Ammon's horn (tissue), 1 donor: ENCODE measurements around the gene CUBN.

Experiments used
- DNase-seq: peaks from one replicate; pipeline ENCODE4 v3.0.0-alpha.2; 2016; ENCODE audit warnings: low spot score

CUBN gene

DNA sequence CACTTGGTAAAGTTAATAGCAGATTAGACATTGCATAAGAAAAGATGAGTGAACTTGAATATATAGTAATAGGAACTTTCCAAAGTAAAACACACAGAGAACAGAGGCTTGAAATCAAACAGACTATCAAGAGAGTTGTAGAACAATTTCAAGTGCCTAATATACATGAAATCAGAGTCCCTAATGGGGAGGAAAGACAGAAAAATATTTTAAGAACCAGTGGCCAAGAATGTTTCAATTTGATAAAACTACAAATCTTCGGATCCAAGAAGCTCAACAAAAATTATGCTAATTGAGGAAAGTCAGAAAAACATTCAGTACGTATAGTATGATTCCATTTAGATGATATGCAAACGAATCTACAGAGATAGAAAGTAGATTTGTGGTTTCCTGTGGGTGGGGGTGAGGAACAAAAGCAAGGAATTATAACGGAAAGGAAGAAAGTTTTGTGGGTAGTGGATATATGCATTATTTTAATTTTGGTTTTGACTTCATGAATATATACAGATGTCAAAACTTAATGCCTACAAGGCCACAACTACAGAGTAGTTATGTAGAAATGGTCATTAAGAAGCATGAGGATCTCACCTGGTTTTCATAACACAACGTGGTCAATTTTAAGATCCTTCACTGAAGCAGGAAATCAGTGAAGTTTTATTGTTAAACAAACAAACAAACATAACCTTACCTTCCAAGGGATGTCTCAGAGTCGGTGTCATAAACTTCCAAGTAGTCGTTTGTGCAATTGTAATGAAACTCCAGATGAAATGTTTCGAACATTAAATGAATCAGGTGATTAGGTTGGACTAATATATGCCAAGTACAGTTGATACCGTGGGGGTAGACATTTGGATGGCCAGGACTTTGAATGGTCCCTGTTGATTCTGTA, 62.0 kb downstream of the CUBN start:
- DNase-seq, result no peak

DNA sequence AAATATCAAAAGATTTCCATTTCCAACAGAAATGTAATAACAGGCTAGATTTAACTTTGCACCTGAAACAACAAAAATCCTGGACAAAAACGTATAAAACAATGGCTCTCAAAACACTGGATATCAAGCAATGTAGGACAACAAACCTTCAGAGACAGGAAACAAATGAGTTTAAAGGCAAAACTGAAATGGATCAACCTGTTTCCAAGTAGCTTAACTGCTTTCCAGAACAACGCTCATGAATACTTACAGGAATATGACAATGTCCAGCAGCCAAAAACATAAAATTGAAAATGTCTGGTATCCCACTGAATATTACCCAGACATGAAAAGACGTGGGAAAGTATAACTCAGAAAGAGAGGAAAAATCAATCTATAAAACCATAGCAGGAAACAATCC, 62.8 kb downstream of the CUBN start:
- no peak for DNase-seq

DNA sequence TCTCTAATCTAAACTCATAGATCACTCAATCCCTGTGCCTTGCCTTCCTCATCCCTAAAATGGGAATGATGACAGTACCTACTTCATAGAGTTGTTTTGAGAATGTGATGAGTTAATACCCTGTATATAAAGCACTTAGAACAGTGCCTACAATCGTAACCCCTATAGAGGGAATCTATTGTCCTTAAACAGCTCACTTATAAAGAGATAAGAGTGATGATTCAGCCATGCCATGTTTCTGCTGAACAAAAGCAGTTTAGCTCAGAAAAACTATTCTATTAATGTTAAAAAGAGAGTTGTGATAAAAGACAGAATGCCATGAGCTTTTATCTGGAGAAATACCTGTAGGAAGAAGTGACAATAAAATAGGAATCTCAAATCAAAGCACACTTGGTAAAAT, 63.6 kb downstream of the CUBN start:
- DNase-seq, result no peak

DNA sequence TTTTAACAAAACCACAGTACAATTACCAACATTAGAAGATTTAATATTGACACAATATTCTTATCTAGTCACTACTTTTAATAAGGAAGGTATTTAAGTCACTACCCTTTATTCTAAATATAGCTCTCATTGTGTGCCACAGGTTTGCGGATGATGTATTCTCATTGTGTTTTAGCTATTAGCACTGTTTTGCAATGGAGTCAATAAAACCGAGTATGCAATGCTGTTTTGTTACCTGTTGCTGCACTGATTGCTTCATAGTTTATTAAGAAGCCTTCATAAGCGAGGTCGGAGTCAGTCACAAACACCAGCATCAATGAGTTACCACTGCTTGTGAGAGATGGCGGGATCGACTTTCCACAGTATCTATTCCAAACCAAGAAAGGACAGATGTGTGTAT, 64.3 kb downstream of the CUBN start:
- DNase-seq, result no peak

DNA sequence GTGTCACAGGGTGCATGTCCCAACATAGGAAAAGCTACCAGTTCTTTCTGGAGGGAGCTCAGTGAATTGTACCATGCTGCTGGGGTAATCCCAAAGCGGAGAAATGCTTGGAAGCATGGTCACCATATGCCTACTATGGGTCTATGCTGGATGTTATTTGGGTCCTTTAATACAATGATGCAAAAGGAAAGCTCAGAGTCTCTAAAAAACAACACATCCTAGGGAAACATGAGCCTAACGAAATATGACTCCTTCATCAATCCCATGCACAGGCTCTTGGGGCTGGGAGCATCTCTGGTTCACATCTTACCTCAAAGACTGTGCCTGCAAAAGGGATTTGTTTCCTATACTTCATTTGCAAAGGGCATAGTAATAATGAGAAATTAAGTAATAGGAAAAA, 65.2 kb downstream of the CUBN start:
- DNase-seq, result no peak

DNA sequence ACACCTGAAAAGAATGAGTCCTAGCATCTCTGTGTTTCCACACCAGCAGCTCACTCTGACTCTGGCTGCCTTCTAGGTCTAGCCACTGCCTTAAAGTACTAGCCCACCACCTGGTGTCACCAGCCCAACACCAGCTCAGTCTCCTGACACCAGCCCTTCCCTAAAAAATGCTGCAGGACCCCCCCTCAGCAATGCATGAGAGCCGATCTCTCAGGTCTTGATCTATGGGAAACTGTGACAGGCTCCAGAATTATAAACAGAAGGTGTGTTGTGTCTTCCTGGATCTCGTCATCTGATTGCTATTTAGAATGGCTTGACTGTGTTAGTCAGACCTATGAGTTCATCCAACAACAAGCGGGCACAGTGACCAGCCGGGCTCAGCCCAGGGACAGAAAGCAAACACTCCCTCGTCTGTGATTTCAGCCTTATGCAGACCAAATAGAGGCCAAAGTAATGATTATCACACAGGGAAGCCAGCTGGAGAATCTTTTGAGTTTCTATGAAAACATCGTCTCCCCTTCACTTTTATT, 66.6 kb downstream of the CUBN start:
- DNase-seq, result no peak

DNA sequence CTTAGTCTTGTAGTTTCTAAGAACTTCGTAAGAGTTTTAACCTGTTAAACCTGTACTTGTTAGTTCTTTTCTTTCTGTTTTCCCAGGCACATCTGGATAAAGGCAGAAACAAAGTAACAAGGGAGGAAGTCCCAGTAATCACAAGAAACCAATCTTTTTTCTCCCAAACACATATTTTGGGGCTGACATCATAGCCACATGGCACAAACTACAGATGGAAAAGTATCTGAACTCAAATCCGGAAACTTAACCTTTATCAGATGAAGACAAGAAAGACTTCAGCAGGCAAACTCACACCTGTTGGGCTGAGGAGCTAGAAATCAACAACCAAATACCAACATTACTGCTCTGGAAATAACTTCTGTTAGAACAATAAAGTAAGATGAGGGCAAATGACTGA, 67.1 kb downstream of the CUBN start:
- DNase-seq, result no peak

DNA sequence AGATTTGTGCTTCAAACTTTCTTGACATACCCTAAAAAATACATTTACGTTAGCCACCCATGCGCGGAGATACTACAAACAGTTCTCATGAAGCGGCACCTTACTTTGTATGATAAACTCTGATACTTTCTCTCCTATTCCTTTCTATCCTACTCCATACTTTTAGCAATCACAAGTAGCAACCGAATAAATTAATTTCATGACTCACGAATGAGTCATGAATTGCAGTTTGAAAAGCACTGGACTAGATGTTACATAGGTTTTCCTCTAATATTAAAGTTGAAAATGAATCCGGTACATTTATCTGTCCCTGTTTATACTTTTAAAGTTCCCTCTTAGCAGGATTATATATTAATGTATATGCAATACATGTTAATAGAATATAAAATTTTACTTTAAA, 67.6 kb downstream of the CUBN start:
- no peak for DNase-seq

DNA sequence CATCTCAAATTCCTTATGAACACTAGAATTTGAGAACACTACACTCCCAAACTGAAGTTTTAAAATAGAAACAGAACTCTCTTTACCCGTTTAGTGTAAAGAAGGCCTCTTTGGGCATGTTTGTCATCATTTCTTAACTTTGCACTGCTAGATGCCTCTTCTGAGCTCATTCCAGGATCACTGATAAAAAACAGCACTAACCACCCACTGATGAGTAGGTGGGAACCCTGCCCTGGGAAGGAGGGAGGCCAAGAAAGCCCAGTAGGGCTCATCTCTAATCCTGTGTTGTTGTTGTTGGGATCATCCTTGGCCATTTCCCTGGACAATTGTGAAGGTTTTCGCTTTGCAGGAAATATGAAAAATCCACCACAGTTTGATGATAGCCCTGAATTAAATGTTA, 68.2 kb downstream of the CUBN start:
- no peak for DNase-seq

DNA sequence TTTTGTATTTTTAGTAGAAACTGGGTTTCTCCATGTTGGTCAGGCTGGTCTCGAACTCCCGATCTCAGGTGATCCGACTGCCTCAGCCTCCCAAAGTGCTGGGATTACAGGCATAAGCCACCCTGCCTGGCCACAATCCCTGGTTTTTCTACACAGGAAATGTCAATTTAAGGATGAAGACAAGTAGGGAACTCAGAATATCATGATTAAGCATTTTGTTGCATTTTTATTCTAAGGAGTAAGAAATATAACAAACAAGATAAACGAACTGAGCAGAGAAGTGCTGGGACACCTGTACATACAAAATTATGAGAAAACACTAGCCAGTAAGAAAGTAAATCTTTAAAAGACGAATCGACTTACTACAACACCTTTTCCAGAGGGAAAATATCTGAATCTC, 69.3 kb downstream of the CUBN start:
- DNase-seq, result no peak

DNA sequence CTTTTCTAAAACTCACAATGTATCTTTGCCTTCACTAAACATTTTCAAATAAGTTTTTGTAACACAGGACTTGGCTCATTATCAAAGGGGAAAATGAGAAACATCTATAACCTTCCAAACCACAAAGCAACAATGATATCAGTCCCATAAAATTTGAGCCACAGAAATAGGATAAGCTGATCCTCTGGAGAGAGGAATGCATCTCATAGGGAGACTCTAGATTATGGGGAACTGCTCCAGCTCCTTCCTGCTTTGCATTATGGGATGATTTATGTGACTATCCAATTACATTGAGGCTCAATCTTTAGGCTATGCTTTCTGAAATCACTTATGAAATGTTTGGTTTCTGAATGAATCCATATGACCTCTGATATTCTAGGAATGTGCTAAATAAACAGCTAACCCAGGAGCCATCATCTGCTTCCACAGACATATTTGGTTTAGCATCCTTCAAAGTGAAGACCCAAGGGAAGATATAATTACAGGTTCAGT, 70.4 kb downstream of the CUBN start:
- DNase-seq, result no peak

DNA sequence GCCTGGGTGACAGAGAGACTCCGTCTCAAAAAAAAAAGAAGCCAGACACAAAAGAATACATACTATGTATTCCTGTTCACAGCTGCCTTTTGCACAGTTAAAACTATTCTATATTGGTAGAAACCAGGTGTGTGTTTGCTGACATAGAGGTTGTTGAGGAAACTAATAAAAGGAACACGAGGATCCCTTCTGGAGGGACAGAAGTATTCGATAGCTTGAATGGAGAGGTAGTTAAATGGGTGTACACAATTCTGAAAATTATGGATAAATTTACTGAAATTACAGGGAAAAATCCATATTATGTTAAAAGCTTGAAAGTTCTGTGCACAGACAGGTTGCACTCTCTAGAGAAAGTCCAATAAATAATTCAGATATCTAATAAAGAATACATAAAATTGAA, 71.5 kb downstream of the CUBN start:
- DNase-seq, result no peak

DNA sequence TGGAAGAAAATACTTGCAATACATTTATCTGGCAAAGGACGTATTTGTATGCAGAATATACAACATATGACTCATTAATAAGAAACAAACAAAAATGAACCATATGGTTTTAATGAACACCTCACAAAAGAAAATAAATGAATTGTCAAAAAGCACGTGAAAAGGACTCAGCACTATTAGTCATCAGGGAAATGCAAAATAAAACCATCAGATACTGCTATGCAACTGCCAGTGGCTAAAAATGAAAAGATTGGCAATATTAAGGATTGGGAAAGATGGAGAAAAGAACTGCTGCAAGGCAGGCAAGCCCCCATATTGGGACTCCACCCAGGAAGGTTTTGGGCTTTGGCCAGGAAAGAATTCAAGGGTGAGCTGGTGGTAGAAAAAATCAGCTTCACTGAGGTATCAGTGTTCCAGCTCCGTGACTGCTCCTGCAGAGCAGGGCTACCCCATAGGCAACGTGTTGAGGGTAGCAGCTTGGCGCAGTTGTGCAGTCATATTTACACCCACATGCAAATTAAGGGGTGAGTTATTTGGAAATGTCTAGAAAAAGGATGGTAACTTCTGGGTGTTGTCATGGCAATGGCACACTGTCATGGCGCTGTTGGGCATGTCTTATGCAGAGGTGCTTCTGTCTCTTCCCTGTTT, 72.7 kb downstream of the CUBN start:
- DNase-seq, result no peak

DNA sequence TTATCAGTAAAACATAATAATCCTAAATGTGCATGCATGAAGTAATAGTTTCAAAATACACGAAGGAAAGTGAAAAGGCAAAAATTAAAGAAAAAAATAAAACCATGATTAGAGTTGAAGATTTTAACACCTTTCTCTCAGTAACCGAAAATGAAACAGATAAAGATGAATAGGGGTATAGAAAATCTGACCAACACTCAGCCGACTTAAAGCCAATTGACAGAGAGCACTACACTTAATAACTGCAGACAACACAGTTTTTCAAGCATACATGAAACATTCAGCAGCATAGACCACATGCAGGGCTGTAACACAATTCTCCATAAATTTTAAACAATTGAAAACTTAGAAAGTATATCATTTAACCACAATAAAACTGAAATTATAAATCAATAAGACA, 76.1 kb downstream of the CUBN start:
- no peak for DNase-seq

DNA sequence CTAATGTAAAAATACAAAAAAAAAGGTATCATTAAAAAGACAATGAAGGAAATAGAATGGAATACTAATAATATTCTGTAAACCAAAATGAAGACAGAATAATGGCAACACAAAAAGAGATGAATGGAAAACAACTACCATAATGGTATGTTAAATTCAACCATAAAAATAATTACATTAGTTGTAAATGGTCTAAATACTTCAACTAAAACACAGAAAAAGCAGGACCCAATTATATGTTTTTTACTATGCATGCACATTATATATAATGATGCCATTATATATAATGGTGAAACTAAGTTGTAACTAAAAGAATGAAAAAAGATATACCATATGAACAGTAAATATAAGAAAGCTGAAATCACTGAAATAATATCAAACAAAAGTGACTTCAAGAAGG, 76.5 kb downstream of the CUBN start:
- DNase-seq, result no peak

DNA sequence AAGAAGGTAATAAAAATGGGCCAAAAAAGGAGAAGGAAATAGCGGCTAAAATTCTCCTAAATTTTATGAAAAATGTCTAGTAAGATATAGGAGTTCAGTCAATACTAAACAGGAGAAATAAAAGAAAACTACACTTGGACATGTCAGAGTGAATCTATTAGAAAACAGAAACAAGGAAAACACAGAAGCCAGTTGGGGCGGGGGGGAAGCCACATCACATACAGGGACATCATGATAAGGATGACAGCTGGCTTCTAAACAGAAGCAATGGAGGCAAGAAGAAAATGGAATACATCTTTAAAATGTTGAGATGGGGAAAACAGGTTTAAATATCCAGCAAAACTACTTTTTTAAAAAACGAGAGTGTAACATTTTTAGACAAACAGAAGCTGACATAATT, 77.8 kb downstream of the CUBN start:
- no peak for DNase-seq

DNA sequence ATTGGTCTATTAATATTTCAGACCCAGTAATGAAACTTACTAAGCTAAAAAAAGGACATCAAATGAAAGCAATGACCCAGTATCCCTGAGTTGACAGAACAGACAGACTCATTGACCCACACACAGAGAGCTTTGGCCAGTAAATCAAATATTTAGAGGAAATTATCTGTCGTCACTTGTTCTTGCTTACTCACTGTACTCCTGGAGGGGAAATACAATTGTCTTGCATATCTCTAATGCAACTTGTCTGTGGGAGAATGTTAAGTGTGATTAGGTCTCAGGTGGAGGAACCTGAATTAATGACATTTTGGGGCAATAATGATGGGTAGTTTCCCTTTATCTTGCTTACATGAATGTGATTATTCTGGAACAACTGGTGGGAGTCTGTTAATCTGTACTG, 80.4 kb downstream of the CUBN start:
- DNase-seq, result no peak

DNA sequence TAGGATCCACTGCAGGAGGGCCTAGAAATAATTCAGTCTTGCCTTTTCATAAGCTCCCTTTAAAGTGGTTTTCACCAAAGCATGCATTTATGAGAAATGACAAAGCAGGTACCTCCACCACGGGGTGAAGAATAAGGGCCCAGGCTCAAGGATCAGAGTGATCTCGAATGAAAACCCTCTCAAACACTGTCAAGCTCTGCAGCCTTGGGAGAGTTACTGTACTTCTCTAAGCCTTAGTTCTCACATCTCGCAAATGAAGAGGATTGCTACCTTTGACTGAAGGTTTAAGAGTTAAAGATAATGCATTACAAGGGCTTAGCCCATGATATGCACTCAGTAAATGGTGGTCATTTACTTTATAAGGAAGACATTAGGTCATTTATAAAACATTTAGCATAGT, 81.7 kb downstream of the CUBN start:
- no peak for DNase-seq

DNA sequence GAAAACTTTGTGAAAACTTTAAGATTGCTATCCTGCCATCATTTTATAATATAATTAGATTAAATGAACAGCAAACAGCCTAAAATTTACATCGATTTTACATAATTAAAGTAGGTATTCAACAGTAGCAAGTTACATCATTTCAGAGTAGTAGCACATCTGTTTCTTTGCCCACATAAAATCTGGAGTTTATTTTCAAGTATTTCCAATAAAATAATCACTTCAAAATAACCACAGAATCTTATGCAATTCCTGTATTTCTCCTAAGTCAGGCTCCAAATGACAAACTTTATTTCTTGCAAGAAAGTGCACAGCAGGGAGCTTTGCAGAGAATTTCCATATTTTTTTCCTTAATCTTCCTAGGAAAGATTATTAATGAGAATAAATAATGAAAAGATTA, 82.6 kb downstream of the CUBN start:
- no peak for DNase-seq

DNA sequence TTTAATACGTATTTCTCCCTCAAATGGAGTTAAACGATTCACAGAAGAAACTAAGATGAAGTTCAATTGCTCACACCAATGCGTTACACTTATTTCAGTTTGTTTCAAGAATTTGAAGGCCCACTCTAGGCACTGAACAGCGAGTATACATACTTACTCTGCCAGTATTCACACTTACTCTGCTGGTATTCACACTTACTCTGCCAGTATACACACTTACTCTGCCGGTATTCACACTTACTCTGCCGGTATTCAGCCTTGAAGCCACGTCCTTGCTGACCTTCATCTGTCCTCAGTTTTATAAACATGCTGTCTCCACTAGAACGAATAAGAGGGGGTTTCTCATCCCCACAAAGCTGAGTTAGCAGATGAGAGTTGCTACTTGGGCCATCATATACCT, 86.0 kb downstream of the CUBN start:
- no peak for DNase-seq

DNA sequence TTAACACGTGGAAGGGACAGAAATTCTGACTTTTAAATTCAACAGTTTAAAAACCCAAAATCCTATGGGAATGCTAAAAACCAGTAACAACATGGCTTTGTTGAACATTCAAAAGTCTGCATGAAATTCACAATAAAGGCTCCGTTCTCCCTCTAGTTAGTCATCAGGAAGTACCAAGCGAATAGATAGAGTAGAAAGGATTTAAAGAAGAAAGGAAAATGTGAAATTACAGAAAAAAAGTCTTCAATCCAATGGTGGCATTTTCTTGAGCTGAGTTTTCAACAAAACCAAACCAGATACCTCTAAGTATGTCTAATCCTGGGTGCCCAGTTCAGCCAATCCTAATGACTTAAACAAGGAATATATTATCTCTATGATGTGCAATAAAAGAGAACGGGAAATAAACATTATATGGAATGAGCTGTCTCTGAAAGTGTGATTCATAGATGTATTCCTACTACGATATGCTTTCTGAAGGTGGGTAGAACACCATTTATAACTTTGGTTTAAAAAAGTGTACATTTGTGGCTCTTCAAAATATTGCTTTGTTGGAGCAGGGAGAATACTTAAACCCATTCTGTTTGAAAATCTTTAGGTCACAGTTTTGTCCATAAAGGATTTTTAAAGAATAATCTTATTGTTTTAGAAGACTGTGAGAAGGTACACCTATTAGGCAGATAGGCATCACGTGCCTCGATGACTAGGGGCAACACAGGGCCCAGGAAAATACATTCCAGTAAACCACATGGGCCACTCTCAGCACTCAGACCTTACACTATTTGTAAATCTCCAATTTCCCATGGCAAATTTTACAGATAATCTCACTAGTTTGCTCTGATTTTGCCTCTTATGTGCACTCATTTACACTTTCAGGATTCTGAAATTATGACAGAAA, 87.7 kb downstream of the CUBN start:
- DNase-seq, result no peak

DNA sequence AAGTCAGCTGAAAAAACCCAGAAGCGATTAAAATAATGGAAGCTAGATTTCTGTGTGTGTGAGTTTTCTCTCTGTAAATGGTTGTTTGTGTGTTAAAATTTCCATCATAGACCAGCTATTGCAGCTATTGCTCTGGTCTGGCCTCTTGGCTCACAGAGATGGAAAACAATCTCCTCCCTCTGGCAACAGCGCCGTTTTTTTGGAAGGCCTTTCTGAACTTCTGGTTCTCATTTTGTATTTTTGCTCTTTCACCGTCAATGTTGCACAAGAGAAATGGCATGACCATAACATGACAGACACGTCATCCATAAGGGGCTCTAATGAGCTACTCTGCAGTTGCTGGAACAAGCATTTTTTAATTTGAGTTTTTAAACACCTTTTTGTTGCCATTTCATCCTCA, 91.0 kb downstream of the CUBN start:
- no peak for DNase-seq
